Measurements from ENCODE around the gene HSF5.

Gene HSF5

DNA sequence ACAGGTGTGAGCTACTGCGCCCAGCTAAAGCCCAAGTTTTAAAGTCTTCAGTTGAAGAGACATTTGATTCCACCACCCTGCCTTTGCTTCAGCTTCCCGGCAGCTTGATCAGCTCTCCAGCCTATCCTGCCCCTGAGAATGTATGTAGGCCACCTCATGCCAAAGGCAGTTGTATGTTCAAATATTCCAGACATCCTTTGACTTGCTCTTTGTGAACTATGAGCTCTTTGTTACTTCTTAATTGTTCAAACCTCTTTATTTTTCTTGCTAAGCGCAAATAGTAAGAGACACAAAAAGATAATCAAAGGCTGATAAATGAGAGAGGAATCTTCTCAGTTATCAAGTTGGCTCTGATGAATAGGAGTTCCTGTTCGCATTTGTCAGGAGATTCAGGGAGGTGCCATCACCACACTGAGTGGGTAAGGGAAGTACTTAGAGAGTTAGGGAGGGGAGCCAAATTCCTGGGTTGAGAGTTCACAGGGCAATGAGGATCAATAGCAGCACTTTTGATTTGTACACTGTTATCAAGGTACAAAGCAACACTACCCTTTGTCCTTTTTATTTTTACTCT, 104.2 kb downstream of the HSF5 start:
- DNase-seq = no peak

DNA sequence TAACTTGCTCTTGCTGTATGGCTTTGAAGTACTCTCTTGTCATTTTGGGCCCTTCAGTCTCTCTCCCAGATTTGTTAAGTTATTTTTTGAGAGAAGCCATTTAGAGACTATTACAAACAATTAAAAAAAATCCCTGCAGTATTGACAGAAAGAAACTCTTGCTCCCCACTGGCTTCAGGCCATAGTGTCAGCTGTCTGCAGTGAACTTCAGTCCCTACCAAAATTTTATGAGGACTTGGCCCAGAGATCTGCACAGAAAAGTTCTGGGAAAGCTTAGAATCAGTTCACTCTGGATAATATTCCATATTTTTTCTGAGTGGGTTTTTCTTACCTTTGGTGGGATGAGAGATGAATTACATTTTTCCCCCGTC, 105.4 kb downstream of the HSF5 start:
- DNase-seq = no peak

DNA sequence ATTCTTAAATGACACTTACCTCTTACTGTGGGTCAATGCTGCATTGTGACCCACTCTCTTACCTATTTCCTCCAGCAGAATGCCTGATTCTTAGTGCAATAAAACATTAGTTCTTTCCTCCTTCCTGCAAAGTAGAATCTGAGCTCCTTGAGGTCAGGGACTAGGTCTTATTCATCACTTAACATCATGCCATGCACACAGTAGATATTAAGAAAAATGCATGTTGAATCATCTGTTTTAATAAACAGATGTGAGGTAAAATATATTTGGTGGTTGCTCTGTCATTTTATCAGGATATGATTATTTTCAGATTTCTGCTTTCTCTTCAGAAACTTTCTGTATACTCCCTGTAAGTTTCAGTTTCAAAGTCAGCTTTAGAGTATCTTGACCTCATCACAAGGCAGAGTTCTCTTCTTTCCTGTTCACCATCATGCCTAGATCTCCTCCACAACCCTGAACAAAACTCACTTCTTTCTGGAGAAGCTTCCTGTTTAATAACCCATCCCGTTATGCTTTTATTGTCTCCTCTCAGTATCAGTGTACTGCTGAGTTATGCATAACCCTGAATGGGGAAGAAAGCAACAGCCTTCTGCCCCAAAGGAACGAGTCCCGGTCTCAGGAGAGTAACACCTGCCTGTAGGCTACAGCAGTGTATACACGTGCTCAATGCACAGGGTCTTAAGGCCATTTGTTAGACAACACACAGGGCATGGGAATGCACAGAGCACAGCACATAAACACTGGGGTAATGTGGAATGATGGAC, 105.9 kb downstream of the HSF5 start:
- no peak for DNase-seq

- DNase-seq = no peak
Observed at GRCh38 chr17:58381124-58382035, 106.8 kb downstream of the HSF5 start.

DNA sequence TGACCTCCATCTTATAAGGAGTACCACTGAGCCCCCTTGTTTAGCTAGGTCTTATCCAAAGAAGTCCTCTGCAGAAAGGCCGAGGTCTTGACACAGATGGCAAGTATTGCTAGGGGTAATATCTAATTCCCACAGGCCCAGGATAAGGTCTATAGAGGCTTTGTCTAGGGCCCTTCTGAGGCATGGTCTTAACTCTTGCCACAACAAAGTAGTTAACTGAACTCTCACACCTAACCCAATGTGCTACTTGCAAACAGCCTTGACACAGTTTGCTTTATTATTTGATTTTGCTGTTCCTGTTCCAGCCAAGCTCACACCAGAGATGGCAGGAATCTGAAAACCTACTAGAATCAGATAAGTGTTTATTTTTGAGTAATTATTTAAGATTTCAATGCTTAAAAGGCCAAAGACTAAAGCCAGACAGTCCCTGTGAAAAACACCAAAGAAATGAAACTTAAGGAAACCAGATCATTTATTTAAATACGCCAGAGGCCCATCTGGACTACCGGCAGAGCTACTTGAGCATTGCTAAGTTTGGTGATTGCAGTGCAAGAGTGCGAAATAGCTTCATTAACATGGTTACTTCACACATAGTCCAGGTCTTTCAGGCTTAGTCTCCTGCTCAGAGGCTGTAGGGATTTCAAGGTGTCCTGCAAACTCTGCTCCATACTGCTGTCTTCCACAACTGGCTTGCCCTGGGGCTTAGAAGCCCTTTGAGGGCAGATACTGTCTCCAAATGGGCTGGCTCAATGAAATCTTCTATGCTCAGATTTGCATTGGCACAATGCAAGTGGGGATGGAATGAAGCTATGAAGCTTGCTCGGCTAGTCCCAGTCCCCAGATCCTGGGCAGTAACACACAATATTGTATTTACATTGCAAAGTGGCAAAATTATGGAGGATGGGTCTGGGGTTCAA, 107.7 kb downstream of the HSF5 start:
- no peak for DNase-seq

DNA sequence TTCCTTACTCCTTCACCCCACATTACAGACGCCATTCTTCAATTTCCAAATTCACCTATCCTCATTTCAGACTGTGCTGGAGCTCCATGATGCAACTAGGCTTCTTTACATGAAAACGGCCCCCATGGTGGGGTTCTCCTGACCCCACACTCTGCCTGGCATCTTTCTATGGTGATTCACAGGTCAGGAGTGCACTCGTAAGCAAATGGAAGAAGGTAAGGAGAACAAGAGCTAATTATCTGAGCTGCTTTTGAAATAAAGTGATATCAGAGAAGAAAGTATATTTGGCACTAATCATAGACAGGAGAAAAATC, 108.7 kb downstream of the HSF5 start:
- no peak for DNase-seq

- no peak for DNase-seq
Observed at GRCh38 chr17:58378733-58379510, 109.3 kb downstream of the HSF5 start.

DNA sequence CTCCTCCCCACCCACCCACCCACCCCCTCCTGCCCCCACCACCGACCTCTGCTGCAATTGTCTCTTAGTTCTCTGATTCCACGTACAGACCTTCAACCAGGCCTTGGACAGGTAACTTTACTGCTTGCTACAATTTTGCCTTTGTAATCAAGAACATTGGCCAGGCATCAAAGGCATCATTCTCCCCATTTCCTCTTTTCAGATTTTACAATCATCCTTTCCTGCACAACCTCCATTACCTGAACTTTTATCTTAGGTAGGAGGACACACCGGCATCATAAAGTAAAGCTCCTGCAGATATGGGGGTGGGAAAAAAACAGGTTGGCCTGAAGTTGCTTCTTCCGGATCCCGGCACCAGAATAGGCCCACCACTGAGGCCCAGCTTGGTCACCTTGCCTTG, 110.5 kb downstream of the HSF5 start:
- no peak for DNase-seq

GRCh38 chr17:58377093-58377601, 111.1 kb downstream of the HSF5 start:
- DNase-seq = no peak

DNA sequence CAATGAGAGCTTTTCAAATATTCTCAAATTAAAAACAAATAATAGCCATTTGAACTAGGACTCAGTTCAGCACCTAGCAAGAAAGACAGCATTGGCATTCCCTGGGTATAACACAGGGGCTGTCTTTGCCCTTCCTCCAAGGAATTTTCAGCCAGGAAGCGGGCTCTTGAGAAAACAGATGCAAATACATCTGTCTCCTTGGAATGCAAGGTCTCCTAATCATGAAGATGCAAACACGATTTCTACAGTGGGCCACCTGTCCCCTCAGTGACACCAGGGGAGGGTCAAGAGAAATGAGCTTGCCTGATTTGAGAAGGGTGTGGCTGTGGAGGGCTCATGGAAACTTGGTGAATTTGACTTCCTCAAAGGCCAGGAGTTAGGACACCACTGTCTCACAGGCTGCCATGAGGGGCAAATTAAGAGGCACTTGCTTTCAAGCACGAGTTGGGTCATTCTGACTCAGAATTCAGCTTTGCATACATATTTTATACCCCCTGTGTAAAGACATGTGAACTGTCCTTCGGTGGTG, 111.7 kb downstream of the HSF5 start:
- no peak for DNase-seq

GRCh38 chr17:58375811-58376210, 112.4 kb downstream of the HSF5 start:
- DNase-seq = no peak

DNA sequence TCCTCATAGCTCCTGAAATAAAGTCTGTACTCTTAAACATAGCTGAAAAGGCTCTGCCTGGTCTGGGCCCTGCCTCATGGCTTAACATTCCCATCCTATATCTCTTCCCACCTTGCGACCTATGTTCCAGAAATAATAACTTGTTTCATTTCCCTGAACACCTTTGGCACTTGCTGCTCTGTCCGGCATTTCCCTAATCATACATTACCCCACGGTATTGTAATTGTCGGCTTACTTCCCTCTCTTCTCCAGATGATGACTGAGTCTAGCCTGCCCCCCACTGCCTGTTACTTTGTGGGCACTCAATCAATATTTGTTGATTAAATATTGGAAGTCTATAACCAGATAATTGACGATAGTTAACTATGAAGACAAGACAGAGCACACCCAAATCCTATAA, 113.0 kb downstream of the HSF5 start:
- no peak for DNase-seq

GRCh38 chr17:58373923-58374322, 114.3 kb downstream of the HSF5 start:
- no peak for DNase-seq

DNA sequence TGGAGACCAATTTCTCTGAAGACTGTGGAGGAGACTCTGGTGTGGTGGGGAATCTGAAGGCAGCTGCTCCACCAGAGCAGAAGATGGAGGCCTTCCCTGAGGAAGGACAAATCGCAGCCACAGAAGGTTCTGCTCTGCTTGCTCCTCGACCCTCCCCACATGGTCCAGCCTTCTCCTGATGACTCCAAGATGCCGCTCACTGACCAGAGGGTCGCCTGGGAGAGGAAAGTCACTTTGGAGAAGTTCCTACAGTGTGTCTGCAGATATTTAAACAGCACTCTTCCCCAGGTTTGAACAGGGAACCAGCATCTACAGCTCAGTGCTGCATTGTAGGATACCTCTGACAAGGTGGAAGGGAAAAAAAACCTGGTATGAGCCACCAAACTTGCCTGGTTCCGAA, 115.2 kb downstream of the HSF5 start:
- DNase-seq = no peak

DNA sequence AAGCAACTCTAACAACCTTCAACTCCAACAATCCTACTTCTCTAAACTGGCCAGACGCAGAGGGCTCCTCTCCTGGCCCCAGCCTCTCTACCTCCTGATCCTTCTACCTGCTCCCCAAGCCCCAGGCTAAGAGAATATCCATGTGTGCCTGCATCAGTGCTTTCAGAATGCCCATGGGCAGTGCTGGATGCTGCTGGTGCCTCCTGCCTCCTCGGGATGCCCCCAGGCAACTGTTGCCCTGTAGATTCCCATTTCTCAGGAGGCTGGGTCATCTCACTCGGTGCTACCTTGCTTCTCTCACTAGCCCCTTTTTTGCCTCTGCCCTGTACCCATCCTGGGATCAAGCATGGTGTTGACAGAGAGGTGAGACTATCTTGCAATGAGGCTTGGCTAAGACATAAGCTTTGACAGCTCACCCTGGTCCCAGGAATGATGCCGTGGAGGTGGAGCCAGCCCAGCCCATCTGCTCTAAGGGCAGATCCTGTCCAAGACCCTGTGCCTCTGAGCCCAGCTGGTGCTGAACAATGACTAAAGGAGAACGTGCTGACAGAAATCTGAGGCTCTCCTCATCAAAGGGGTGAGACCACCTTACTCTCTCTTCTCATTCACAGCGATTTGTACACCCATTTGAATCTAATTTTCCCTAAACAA, 116.8 kb downstream of the HSF5 start:
- DNase-seq = no peak

DNA sequence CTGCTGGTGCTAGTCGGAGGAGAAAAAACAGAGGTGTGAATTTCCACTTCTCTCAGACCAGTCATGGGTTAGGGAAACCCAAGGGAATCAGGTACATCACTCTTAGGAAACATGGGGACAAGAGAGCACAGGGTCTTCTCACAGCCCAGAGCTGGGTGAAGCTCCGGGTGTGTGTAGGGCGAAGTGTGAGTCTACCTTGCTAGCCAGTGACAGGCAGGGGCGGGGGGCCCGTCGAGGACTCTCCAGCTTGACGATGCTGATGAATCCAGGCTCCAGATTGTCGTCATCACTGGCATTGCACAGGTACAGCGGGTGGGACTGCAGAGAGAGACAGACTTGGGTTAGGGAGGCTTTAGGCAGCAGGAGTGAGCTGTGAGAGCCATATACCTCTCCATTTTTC, 117.5 kb downstream of the HSF5 start:
- no peak for DNase-seq

DNA sequence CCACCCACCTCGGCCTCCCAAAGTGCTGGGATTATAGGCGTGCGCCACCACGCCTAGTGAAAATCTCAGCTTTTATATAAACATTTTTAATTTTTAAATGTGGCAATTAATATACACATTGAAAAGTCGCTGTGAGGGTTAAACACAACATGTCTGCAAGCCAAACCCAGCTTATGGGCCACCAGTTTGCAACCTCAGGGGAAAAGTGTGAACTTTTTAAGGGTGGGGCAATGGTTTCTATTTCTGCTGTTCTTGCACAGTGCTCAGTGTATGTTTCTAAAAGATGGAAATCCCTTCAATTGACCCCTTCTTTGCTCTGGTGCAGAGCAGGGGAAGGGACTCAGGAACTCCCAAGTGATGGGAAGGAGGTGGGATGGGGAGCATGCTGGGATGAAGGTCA, 117.9 kb downstream of the HSF5 start:
- DNase-seq = no peak
